K562 (cell line): ENCODE results near the gene NT5C3B. TPM values are rescaled to one million over a fixed set of nuclear protein-coding genes. Genes with fewer than 3 reads are reported as not detected.

ENCODE experiments used
- ARNT ChIP-seq, 2 experiments: fragments of 450-650 bp; IDR thresholded peaks; 2 replicates each; pipeline ENCODE4 v1.6.1; 2016; ENCODE audit warnings: mild to moderate bottlenecking in 1 of 2
- CBX2 ChIP-seq: fragments of 200-600 bp; sonication (generic); IDR thresholded peaks from one replicate; pipeline ENCODE4 v1.6.1; 2012; ENCODE audit warnings: mild to moderate bottlenecking, low read length, inconsistent platforms; ENCODE audit not compliant: insufficient read depth, poor library complexity, severe bottlenecking
- E2F3 ChIP-seq: fragments of 250-450 bp; sonication (Bioruptor Pico); IDR thresholded peaks from 2 replicates; pipeline ENCODE4 v1.4.0; 2020; ENCODE audit warnings: mild to moderate bottlenecking
- KLF16 ChIP-seq: IDR thresholded peaks from 2 replicates; pipeline ENCODE4 v1.6.1; 2016; ENCODE audit warnings: antibody characterized with exemption
- LARP7 ChIP-seq: fragments of 450-650 bp; IDR thresholded peaks from 2 replicates; pipeline ENCODE4 v1.6.1; 2016
- NRF1 ChIP-seq, 2 experiments: fragments of 450-650 bp; IDR thresholded peaks in 1 of 2; conservative IDR thresholded peaks in 1 of 2; 2 replicates each; pipeline ENCODE4 v1.6.1; 2014; ENCODE audit warnings: mild to moderate bottlenecking in 2 of 2
- SIN3A ChIP-seq, 2 experiments: fragments of 150-350 bp in 1 of 2; IDR thresholded peaks; 2 replicates each; pipeline ENCODE4 v1.6.1; 2011 to 2016; ENCODE audit warnings: borderline replicate concordance in 2 of 2, low read depth in 2 of 2, low read length in 2 of 2, mild to moderate bottlenecking in 2 of 2, moderate library complexity in 2 of 2; ENCODE audit not compliant: control insufficient read depth in 1 of 2
- SMARCA4 ChIP-seq: fragments of 450-650 bp; IDR thresholded peaks from 2 replicates; pipeline ENCODE4 v1.6.1; 2016
- ZNF24 ChIP-seq: fragments of 450-650 bp; IDR thresholded peaks from 2 replicates; pipeline ENCODE4 v1.6.1; 2016
- ZNF583 ChIP-seq: fragments of 250-450 bp; sonication (Bioruptor Pico); IDR thresholded peaks from 2 replicates; pipeline ENCODE4 v1.4.0; 2020
- polyA plus RNA-seq, 8 experiments: library from polyadenylated mRNA; depleted of rRNA in 4 of 8; stranded (reverse) in 5 of 8; unstranded in 3 of 8; fragments of >200 nt; fragmentation: Nextera tagmentation in 2 of 8; fragmentation: Illumina TruSeq in 1 of 8; extraction: Ambion mirVana in 2 of 8; extraction: Trizol in 1 of 8; gene quantifications; 2 replicates each; pipeline versions ENCODE4 v1.2.1 to v1.2.3, GENCODE V29; 2011 to 2014; ENCODE audit warnings: inconsistent platforms in 1 of 8, missing spikeins in 1 of 8
- total RNA-seq, 7 experiments: library from RNA; depleted of rRNA in 6 of 7; stranded (reverse); fragments of >200 nt in 6 of 7; fragmentation: Illumina TruSeq in 2 of 7; extraction: Trizol in 2 of 7; gene quantifications; 2 replicates each; pipeline versions ENCODE4 v1.2.1 to v1.2.3, GENCODE V29; 2011 to 2021; ENCODE audit warnings: low replicate concordance in 1 of 7
- TF ChIP-seq, protein P1 (sequence below): fragments of 450-650 bp; IDR thresholded peaks from 2 replicates; pipeline ENCODE4 v1.6.1; 2016; ENCODE audit warnings: low read depth
- TF ChIP-seq, protein P2 (sequence below): sonication (generic); formaldehyde crosslinking; IDR thresholded peaks from 2 replicates; pipeline ENCODE4 v1.8.0; 2022; ENCODE audit warnings: mild to moderate bottlenecking, missing genetic modification reagents
- TF ChIP-seq, protein P3 (sequence below), 3 experiments: IDR thresholded peaks in 2 of 3; conservative IDR thresholded peaks in 1 of 3; 2 replicates each; pipeline ENCODE4 v1.5.1; 2011 to 2012; ENCODE audit warnings: low read length in 3 of 3, mild to moderate bottlenecking in 3 of 3, control low read depth in 2 of 3, improper control_type of control experiment in 1 of 3, inconsistent platforms in 1 of 3, low read depth in 1 of 3, mixed read lengths in 1 of 3, moderate library complexity in 1 of 3; ENCODE audit not compliant: insufficient read depth in 2 of 3
- TF ChIP-seq, protein P4 (sequence below): fragments of 450-650 bp; formaldehyde crosslinking; IDR thresholded peaks from 2 replicates; pipeline ENCODE4 v1.4.0; 2020; ENCODE audit warnings: mild to moderate bottlenecking, moderate library complexity

NT5C3B gene
- total and polyA plus RNA-seq, 9 of the 15 experiments (the other 6 are each of a cell fraction or from before 2014, with no cell fraction given), result 2.0 to 166 (median 85.0) TPM

DNA sequence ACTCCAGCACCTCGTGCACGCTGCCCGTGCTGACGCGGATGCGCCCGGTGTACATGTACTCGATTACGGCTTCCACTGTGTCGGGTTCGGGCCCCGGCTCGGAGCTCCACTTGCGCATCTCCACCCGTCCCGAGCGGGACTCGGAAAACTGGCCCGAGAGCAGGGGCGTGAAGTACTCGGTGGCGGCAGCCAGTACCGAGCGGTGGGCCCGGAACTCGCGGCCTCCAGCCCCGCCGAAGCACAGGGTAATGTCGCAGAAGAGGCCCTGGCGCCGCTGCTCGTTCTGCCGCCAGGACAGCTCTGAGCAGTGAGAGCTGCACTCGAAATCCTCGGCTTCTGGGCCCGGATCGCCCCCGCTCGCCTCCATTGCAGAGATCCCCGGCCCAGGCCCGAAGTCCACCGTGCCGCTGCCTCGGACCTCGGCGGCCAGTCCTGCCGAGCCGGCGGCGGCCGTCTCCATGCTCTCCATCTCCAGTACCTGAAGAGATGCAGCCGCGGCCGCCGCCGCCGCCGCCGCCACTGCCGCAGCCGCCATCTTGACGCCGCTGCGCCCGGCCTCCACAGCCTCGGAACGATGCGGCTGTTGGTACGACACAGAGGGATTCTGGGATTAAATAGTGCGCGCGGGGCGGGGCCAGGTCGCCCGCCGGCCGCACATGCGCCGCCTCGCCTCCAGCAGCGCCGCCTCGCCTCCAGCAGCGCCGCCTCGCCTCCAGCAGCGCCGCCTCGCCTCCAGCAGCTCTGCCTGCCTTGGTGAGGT lies 29.0 kb upstream of the NT5C3B start, which contains the start of gene KLHL11 (continued):
- TF ChIP-seq, protein P1, sequence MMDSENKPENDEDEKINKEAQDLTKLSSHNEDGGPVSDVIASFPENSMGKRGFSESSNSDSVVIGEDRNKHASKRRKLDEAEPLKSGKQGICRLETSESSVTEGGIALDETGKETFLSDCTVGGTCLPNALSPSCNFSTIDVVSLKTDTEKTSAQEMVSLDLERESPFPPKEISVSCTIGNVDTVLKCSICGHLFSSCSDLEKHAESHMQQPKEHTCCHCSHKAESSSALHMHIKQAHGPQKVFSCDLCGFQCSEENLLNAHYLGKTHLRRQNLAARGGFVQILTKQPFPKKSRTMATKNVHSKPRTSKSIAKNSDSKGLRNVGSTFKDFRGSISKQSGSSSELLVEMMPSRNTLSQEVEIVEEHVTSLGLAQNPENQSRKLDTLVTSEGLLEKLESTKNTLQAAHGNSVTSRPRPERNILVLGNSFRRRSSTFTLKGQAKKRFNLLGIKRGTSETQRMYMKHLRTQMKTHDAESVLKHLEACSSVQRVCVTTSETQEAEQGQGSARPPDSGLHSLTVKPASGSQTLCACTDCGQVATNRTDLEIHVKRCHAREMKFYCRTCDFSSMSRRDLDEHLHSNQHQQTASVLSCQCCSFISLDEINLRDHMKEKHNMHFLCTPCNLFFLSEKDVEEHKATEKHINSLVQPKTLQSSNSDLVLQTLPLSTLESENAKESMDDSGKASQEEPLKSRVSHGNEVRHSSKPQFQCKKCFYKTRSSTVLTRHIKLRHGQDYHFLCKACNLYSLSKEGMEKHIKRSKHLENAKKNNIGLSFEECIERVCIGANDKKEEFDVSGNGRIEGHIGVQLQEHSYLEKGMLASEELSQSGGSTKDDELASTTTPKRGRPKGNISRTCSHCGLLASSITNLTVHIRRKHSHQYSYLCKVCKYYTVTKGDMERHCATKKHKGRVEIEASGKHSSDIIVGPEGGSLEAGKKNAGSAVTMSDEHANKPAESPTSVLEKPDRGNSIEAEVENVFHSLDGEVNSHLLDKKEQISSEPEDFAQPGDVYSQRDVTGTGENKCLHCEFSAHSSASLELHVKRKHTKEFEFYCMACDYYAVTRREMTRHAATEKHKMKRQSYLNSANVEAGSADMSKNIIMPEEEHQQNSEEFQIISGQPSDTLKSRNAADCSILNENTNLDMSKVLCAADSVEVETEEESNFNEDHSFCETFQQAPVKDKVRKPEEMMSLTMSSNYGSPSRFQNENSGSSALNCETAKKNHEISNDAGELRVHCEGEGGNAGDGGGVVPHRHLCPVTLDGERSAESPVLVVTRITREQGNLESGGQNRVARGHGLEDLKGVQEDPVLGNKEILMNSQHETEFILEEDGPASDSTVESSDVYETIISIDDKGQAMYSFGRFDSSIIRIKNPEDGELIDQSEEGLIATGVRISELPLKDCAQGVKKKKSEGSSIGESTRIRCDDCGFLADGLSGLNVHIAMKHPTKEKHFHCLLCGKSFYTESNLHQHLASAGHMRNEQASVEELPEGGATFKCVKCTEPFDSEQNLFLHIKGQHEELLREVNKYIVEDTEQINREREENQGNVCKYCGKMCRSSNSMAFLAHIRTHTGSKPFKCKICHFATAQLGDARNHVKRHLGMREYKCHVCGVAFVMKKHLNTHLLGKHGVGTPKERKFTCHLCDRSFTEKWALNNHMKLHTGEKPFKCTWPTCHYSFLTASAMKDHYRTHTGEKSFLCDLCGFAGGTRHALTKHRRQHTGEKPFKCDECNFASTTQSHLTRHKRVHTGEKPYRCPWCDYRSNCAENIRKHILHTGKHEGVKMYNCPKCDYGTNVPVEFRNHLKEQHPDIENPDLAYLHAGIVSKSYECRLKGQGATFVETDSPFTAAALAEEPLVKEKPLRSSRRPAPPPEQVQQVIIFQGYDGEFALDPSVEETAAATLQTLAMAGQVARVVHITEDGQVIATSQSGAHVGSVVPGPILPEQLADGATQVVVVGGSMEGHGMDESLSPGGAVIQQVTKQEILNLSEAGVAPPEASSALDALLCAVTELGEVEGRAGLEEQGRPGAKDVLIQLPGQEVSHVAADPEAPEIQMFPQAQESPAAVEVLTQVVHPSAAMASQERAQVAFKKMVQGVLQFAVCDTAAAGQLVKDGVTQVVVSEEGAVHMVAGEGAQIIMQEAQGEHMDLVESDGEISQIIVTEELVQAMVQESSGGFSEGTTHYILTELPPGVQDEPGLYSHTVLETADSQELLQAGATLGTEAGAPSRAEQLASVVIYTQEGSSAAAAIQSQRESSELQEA, result no peak
- TF ChIP-seq, protein P2, sequence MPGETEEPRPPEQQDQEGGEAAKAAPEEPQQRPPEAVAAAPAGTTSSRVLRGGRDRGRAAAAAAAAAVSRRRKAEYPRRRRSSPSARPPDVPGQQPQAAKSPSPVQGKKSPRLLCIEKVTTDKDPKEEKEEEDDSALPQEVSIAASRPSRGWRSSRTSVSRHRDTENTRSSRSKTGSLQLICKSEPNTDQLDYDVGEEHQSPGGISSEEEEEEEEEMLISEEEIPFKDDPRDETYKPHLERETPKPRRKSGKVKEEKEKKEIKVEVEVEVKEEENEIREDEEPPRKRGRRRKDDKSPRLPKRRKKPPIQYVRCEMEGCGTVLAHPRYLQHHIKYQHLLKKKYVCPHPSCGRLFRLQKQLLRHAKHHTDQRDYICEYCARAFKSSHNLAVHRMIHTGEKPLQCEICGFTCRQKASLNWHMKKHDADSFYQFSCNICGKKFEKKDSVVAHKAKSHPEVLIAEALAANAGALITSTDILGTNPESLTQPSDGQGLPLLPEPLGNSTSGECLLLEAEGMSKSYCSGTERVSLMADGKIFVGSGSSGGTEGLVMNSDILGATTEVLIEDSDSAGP (CRISPR knock-in tag), result no peak
- TF ChIP-seq SMARCA4 (no peak), LARP7 (no peak), ZNF583 (CRISPR knock-in tag) (no peak), ZNF24 (no peak), ARNT (IDR thresholded peaks at IDR 0.05) (no peak), KLF16 (no peak), CBX2 (no peak), SIN3A (IDR thresholded peaks at IDR 0.05; ENCODE audit: borderline replicate concordance in 2 of 2, control insufficient read depth in 1 of 2, low read depth in 2 of 2, low read length in 2 of 2) (peak in 1 of 2 experiments; percentile 56; a peak in 1 of 4 replicates), E2F3 (CRISPR knock-in tag) (no peak), NRF1 (conservative IDR thresholded peaks at IDR 0.05 in 1 of 2, IDR thresholded peaks at IDR 0.05 in 1 of 2) (peak; percentile 94 to 95)
- TF ChIP-seq, protein P3, sequence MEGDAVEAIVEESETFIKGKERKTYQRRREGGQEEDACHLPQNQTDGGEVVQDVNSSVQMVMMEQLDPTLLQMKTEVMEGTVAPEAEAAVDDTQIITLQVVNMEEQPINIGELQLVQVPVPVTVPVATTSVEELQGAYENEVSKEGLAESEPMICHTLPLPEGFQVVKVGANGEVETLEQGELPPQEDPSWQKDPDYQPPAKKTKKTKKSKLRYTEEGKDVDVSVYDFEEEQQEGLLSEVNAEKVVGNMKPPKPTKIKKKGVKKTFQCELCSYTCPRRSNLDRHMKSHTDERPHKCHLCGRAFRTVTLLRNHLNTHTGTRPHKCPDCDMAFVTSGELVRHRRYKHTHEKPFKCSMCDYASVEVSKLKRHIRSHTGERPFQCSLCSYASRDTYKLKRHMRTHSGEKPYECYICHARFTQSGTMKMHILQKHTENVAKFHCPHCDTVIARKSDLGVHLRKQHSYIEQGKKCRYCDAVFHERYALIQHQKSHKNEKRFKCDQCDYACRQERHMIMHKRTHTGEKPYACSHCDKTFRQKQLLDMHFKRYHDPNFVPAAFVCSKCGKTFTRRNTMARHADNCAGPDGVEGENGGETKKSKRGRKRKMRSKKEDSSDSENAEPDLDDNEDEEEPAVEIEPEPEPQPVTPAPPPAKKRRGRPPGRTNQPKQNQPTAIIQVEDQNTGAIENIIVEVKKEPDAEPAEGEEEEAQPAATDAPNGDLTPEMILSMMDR (IDR thresholded peaks at IDR 0.05 in 2 of 3, conservative IDR thresholded peaks at IDR 0.05 in 1 of 3; ENCODE audit: insufficient read depth in 2 of 3, low read depth in 1 of 3, low read length in 3 of 3), result peak in 2 of 3 experiments; percentile 35 to 44; a peak in 2 of 6 replicates
- TF ChIP-seq, protein P4, sequence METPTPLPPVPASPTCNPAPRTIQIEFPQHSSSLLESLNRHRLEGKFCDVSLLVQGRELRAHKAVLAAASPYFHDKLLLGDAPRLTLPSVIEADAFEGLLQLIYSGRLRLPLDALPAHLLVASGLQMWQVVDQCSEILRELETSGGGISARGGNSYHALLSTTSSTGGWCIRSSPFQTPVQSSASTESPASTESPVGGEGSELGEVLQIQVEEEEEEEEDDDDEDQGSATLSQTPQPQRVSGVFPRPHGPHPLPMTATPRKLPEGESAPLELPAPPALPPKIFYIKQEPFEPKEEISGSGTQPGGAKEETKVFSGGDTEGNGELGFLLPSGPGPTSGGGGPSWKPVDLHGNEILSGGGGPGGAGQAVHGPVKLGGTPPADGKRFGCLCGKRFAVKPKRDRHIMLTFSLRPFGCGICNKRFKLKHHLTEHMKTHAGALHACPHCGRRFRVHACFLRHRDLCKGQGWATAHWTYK (CRISPR knock-in tag), result no peak
